K562 (cell line): ENCODE results near the gene MPHOSPH8. TPM values are rescaled to one million over a fixed set of nuclear protein-coding genes. Genes with fewer than 3 reads are reported as not detected.
A peak's percentile ranks its signal among the peaks of the same experiment; 100 is the strongest.

ENCODE experiments used
- ESRRB ChIP-seq: fragments of 250-450 bp; sonication (Bioruptor Pico); IDR thresholded peaks from 2 replicates; pipeline ENCODE4 v1.5.0; 2020; ENCODE audit warnings: mild to moderate bottlenecking, moderate library complexity, borderline replicate concordance
- NCOR1 ChIP-seq: fragments of 450-650 bp; IDR thresholded peaks from 2 replicates; pipeline ENCODE4 v1.6.1; 2016; ENCODE audit warnings: mild to moderate bottlenecking, moderate library complexity
- SMARCA5 ChIP-seq: fragments of 450-650 bp; IDR thresholded peaks from 2 replicates; pipeline ENCODE4 v1.6.1; 2016
- SRF ChIP-seq, 2 experiments: fragments of 250-450, 450-650 bp in 1 of 2; sonication (Bioruptor Pico) in 1 of 2; sonication (generic) in 1 of 2; formaldehyde crosslinking; IDR thresholded peaks; 2 replicates each; pipeline versions ENCODE4 v1.5.0 to v1.5.1; 2020 to 2022; ENCODE audit warnings: mild to moderate bottlenecking in 1 of 2, missing genetic modification reagents in 1 of 2
- polyA plus RNA-seq, 8 experiments: library from polyadenylated mRNA; depleted of rRNA in 4 of 8; stranded (reverse) in 5 of 8; unstranded in 3 of 8; fragments of >200 nt; fragmentation: Nextera tagmentation in 2 of 8; fragmentation: Illumina TruSeq in 1 of 8; extraction: Ambion mirVana in 2 of 8; extraction: Trizol in 1 of 8; gene quantifications; 2 replicates each; pipeline versions ENCODE4 v1.2.1 to v1.2.3, GENCODE V29; 2011 to 2014; ENCODE audit warnings: inconsistent platforms in 1 of 8, missing spikeins in 1 of 8
- total RNA-seq, 7 experiments: library from RNA; depleted of rRNA in 6 of 7; stranded (reverse); fragments of >200 nt in 6 of 7; fragmentation: Illumina TruSeq in 2 of 7; extraction: Trizol in 2 of 7; gene quantifications; 2 replicates each; pipeline versions ENCODE4 v1.2.1 to v1.2.3, GENCODE V29; 2011 to 2021; ENCODE audit warnings: low replicate concordance in 1 of 7
- TF ChIP-seq, protein P1 (sequence below): fragments of 450-650 bp; IDR thresholded peaks from 2 replicates; pipeline ENCODE4 v1.6.1; 2016; ENCODE audit warnings: mild to moderate bottlenecking, moderate library complexity
- TF ChIP-seq, protein P2 (sequence below): fragments of 450-650 bp; conservative IDR thresholded peaks from 2 replicates; pipeline ENCODE4 v1.6.1; 2016; ENCODE audit warnings: missing genetic modification characterization, low read depth, mild to moderate bottlenecking, control low read depth, missing compliant biosample characterization
- TF ChIP-seq, protein P3 (sequence below): fragments of 450-650 bp; IDR thresholded peaks from 2 replicates; pipeline ENCODE4 v1.6.1; 2017; ENCODE audit warnings: antibody characterized with exemption, mild to moderate bottlenecking

Gene MPHOSPH8
- total and polyA plus RNA-seq, 9 of the 15 experiments (the other 6 are each of a cell fraction or from before 2014, with no cell fraction given): 10.3 to 24.8 (median 16.6) TPM

DNA sequence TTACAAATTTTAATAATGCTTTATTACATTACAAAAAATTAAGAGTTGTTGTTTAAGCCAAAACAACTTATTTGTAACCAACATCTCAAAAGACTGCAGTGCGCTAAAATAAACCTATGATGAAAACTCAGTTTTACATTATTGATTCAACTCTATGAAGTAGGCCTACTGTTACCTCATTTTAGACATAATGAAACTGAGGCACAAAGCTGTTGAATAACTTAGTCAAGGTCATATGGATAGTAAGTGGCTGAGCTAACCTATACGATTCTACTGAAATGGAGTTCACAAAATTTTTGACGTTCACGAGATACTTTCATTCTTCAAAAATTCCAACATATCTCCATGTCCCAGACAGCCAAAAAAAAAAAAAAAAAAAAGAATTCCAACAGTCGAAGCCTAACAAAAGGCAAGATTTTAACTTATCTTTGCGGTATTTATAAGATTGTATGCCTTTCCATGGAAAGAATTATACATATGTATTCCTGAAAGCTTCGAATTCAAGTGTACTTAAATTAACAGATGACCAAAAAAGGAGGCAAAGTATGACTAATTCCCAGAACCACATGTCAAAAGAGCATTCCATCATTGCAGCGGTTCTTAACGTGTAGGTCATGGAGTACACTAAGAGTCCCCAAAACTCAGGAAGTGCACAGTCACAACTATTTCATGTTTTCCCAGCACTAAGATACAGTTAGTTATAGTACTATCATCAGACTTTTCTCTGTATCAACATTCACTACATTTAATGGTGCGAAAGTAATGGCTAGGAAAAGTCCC lies 79.9 kb downstream of the MPHOSPH8 start (continued):
- TF ChIP-seq, protein P1, sequence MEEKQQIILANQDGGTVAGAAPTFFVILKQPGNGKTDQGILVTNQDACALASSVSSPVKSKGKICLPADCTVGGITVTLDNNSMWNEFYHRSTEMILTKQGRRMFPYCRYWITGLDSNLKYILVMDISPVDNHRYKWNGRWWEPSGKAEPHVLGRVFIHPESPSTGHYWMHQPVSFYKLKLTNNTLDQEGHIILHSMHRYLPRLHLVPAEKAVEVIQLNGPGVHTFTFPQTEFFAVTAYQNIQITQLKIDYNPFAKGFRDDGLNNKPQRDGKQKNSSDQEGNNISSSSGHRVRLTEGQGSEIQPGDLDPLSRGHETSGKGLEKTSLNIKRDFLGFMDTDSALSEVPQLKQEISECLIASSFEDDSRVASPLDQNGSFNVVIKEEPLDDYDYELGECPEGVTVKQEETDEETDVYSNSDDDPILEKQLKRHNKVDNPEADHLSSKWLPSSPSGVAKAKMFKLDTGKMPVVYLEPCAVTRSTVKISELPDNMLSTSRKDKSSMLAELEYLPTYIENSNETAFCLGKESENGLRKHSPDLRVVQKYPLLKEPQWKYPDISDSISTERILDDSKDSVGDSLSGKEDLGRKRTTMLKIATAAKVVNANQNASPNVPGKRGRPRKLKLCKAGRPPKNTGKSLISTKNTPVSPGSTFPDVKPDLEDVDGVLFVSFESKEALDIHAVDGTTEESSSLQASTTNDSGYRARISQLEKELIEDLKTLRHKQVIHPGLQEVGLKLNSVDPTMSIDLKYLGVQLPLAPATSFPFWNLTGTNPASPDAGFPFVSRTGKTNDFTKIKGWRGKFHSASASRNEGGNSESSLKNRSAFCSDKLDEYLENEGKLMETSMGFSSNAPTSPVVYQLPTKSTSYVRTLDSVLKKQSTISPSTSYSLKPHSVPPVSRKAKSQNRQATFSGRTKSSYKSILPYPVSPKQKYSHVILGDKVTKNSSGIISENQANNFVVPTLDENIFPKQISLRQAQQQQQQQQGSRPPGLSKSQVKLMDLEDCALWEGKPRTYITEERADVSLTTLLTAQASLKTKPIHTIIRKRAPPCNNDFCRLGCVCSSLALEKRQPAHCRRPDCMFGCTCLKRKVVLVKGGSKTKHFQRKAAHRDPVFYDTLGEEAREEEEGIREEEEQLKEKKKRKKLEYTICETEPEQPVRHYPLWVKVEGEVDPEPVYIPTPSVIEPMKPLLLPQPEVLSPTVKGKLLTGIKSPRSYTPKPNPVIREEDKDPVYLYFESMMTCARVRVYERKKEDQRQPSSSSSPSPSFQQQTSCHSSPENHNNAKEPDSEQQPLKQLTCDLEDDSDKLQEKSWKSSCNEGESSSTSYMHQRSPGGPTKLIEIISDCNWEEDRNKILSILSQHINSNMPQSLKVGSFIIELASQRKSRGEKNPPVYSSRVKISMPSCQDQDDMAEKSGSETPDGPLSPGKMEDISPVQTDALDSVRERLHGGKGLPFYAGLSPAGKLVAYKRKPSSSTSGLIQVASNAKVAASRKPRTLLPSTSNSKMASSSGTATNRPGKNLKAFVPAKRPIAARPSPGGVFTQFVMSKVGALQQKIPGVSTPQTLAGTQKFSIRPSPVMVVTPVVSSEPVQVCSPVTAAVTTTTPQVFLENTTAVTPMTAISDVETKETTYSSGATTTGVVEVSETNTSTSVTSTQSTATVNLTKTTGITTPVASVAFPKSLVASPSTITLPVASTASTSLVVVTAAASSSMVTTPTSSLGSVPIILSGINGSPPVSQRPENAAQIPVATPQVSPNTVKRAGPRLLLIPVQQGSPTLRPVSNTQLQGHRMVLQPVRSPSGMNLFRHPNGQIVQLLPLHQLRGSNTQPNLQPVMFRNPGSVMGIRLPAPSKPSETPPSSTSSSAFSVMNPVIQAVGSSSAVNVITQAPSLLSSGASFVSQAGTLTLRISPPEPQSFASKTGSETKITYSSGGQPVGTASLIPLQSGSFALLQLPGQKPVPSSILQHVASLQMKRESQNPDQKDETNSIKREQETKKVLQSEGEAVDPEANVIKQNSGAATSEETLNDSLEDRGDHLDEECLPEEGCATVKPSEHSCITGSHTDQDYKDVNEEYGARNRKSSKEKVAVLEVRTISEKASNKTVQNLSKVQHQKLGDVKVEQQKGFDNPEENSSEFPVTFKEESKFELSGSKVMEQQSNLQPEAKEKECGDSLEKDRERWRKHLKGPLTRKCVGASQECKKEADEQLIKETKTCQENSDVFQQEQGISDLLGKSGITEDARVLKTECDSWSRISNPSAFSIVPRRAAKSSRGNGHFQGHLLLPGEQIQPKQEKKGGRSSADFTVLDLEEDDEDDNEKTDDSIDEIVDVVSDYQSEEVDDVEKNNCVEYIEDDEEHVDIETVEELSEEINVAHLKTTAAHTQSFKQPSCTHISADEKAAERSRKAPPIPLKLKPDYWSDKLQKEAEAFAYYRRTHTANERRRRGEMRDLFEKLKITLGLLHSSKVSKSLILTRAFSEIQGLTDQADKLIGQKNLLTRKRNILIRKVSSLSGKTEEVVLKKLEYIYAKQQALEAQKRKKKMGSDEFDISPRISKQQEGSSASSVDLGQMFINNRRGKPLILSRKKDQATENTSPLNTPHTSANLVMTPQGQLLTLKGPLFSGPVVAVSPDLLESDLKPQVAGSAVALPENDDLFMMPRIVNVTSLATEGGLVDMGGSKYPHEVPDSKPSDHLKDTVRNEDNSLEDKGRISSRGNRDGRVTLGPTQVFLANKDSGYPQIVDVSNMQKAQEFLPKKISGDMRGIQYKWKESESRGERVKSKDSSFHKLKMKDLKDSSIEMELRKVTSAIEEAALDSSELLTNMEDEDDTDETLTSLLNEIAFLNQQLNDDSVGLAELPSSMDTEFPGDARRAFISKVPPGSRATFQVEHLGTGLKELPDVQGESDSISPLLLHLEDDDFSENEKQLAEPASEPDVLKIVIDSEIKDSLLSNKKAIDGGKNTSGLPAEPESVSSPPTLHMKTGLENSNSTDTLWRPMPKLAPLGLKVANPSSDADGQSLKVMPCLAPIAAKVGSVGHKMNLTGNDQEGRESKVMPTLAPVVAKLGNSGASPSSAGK: peak; percentile 77
- TF ChIP-seq NCOR1: no peak
- TF ChIP-seq, protein P2, sequence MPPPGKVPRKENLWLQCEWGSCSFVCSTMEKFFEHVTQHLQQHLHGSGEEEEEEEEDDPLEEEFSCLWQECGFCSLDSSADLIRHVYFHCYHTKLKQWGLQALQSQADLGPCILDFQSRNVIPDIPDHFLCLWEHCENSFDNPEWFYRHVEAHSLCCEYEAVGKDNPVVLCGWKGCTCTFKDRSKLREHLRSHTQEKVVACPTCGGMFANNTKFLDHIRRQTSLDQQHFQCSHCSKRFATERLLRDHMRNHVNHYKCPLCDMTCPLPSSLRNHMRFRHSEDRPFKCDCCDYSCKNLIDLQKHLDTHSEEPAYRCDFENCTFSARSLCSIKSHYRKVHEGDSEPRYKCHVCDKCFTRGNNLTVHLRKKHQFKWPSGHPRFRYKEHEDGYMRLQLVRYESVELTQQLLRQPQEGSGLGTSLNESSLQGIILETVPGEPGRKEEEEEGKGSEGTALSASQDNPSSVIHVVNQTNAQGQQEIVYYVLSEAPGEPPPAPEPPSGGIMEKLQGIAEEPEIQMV (tag): no peak
- TF ChIP-seq ESRRB (CRISPR knock-in tag): no peak
- TF ChIP-seq, protein P3, sequence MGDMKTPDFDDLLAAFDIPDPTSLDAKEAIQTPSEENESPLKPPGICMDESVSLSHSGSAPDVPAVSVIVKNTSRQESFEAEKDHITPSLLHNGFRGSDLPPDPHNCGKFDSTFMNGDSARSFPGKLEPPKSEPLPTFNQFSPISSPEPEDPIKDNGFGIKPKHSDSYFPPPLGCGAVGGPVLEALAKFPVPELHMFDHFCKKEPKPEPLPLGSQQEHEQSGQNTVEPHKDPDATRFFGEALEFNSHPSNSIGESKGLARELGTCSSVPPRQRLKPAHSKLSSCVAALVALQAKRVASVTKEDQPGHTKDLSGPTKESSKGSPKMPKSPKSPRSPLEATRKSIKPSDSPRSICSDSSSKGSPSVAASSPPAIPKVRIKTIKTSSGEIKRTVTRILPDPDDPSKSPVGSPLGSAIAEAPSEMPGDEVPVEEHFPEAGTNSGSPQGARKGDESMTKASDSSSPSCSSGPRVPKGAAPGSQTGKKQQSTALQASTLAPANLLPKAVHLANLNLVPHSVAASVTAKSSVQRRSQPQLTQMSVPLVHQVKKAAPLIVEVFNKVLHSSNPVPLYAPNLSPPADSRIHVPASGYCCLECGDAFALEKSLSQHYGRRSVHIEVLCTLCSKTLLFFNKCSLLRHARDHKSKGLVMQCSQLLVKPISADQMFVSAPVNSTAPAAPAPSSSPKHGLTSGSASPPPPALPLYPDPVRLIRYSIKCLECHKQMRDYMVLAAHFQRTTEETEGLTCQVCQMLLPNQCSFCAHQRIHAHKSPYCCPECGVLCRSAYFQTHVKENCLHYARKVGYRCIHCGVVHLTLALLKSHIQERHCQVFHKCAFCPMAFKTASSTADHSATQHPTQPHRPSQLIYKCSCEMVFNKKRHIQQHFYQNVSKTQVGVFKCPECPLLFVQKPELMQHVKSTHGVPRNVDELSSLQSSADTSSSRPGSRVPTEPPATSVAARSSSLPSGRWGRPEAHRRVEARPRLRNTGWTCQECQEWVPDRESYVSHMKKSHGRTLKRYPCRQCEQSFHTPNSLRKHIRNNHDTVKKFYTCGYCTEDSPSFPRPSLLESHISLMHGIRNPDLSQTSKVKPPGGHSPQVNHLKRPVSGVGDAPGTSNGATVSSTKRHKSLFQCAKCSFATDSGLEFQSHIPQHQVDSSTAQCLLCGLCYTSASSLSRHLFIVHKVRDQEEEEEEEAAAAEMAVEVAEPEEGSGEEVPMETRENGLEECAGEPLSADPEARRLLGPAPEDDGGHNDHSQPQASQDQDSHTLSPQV: peak; percentile 62; the same call in 1 of the 2 replicates
- peak in 1 of 2 experiments; percentile 86; a peak in 2 of 4 replicates for TF ChIP-seq SRF (CRISPR knock-in tag; IDR thresholded peaks at IDR 0.05)
- no peak for TF ChIP-seq SMARCA5
